CD14-positive monocyte (primary cell): Measurements from ENCODE around the gene IQSEC3. TPM values are rescaled to one million over a fixed set of nuclear protein-coding genes. Genes with fewer than 3 reads are reported as not detected.

Source experiments
- DNase-seq, 3 donors: peaks; one replicate each; pipeline ENCODE4 v3.0.0-alpha.2; 2011 to 2022
- H2AFZ ChIP-seq: 2 replicates; pipeline ENCODE4 v1.6.0; 2012; ENCODE audit warnings: mild to moderate bottlenecking, low read depth, low read length, inconsistent platforms; ENCODE audit not compliant: insufficient read depth, poor library complexity, severe bottlenecking
- H3K27ac ChIP-seq, 2 donors: 1 replicate in 1 of 2; 2 replicates in 1 of 2; pipeline ENCODE4 v1.5.1; 2012 to 2013; ENCODE audit warnings: low read length in 2 of 2, control low read depth in 1 of 2, inconsistent platforms in 1 of 2, low read depth in 1 of 2, mild to moderate bottlenecking in 1 of 2
- H3K27me3 ChIP-seq, 2 donors: one replicate each; pipeline versions ENCODE4 v1.6.0 to v1.6.1; 2011 to 2013; ENCODE audit warnings: low read length in 2 of 2; ENCODE audit not compliant: control insufficient read depth in 2 of 2, insufficient read depth in 2 of 2
- H3K36me3 ChIP-seq, 2 donors: replicated peaks in 1 of 2; 1 replicate in 1 of 2; 2 replicates in 1 of 2; pipeline versions ENCODE4 v1.5.1 to v1.6.1; 2012 to 2013; ENCODE audit warnings: low read length in 2 of 2, control low read depth in 1 of 2, inconsistent platforms in 1 of 2, mild to moderate bottlenecking in 1 of 2; ENCODE audit not compliant: insufficient read depth in 2 of 2, control insufficient read depth in 1 of 2
- H3K4me1 ChIP-seq, 2 donors: 1 replicate in 1 of 2; 2 replicates in 1 of 2; pipeline versions ENCODE4 v1.5.1 to v1.6.1; 2012 to 2013; ENCODE audit warnings: low read length in 2 of 2, control low read depth in 1 of 2, inconsistent platforms in 1 of 2, mild to moderate bottlenecking in 1 of 2, moderate library complexity in 1 of 2; ENCODE audit not compliant: insufficient read depth in 2 of 2, control insufficient read depth in 1 of 2
- H3K4me2 ChIP-seq: replicated peaks from 2 replicates; pipeline ENCODE3; 2012; ENCODE audit warnings: low read length, moderate library complexity, mild to moderate bottlenecking; ENCODE audit not compliant: poor library complexity, severe bottlenecking; ENCODE audit errors: extremely low read depth
- H3K4me3 ChIP-seq, 3 experiments: fragments of 200-600 bp in 1 of 3; sonication (generic) in 1 of 3; replicated peaks in 1 of 3; 1 replicate in 2 of 3; 2 replicates in 1 of 3; pipeline ENCODE4 v1.5.1; 2011 to 2013; ENCODE audit warnings: low read length in 3 of 3, mild to moderate bottlenecking in 3 of 3, control low read depth in 2 of 3, low read depth in 2 of 3, inconsistent platforms in 1 of 3, moderate library complexity in 1 of 3
- H3K79me2 ChIP-seq: 2 replicates; pipeline ENCODE4 v1.6.0; 2012; ENCODE audit warnings: mild to moderate bottlenecking, control low read depth, inconsistent platforms, low read length, moderate library complexity; ENCODE audit not compliant: insufficient read depth
- H3K9ac ChIP-seq: 2 replicates; pipeline ENCODE4 v1.6.0; 2017; ENCODE audit warnings: low read length, mild to moderate bottlenecking; ENCODE audit not compliant: insufficient read depth, poor library complexity, severe bottlenecking
- H3K9me3 ChIP-seq, 2 donors: replicated peaks in 1 of 2; 1 replicate in 1 of 2; 2 replicates in 1 of 2; pipeline versions ENCODE4 v1.5.1 to v1.6.1; 2012 to 2013; ENCODE audit warnings: low read length in 2 of 2, control low read depth in 1 of 2; ENCODE audit not compliant: control insufficient read depth in 1 of 2, insufficient read depth in 1 of 2
- H4K20me1 ChIP-seq: 2 replicates; pipeline ENCODE4 v1.6.0; 2012; ENCODE audit warnings: mild to moderate bottlenecking, low read length, control low read depth, moderate library complexity; ENCODE audit not compliant: insufficient read depth
- H3K27ac Mint-ChIP-seq, 7 donors: one replicate each; pipeline ENCODE4 v1.8.0; 2020; ENCODE audit warnings: mild to moderate bottlenecking in 7 of 7, mixed read lengths in 7 of 7, moderate library complexity in 6 of 7, inconsistent platforms in 2 of 7
- H3K27me3 Mint-ChIP-seq, 3 donors: one replicate each; pipeline ENCODE4 v1.8.0; 2021 to 2022; ENCODE audit warnings: low read depth in 3 of 3, mild to moderate bottlenecking in 3 of 3, mixed read lengths in 3 of 3, moderate library complexity in 3 of 3, inconsistent platforms in 1 of 3
- H3K36me3 Mint-ChIP-seq, 2 donors: one replicate each; pipeline ENCODE4 v1.8.0; 2020; ENCODE audit warnings: mixed read lengths in 2 of 2, inconsistent platforms in 1 of 2, mild to moderate bottlenecking in 1 of 2
- H3K4me1 Mint-ChIP-seq: one replicate; pipeline ENCODE4 v1.8.0; 2020; ENCODE audit warnings: mild to moderate bottlenecking, mixed read lengths
- H3K4me3 Mint-ChIP-seq, 2 donors: one replicate each; pipeline ENCODE4 v1.8.0; 2020; ENCODE audit warnings: mild to moderate bottlenecking in 2 of 2, mixed read lengths in 2 of 2, moderate library complexity in 1 of 2
- H3K9me3 Mint-ChIP-seq, 7 donors: one replicate each; pipeline ENCODE4 v1.8.0; 2020 to 2022; ENCODE audit warnings: mixed read lengths in 7 of 7, mild to moderate bottlenecking in 6 of 7, moderate library complexity in 6 of 7, inconsistent platforms in 2 of 7
- CTCF ChIP-seq: fragments of 200-600 bp; IDR thresholded peaks from one replicate; pipeline ENCODE4 v1.8.0; 2022; ENCODE audit warnings: antibody characterized with exemption, mild to moderate bottlenecking
- WGBS: methylation state at CpG from one replicate; pipeline ENCODE4 v1.1.5; 2013; ENCODE audit warnings: missing lambda C conversion rate; ENCODE audit not compliant: insufficient coverage; 5-methylcytosine and 5-hydroxymethylcytosine counted together
- intact Hi-C, 2 donors: fragments of 100-400 bp; cut with micrococcal nuclease; formaldehyde crosslinking; loops; one replicate each; pipeline versions ENCODE4 v1.15.0 to v1.15.1; 2023
- polyA plus RNA-seq, 3 donors: library from polyadenylated mRNA; depleted of rRNA in 1 of 3; unstranded in 2 of 3; stranded (reverse) in 1 of 3; fragments of 300-500 nt in 2 of 3; fragments of >200 nt in 1 of 3; fragmentation: Illumina TruSeq in 2 of 3; gene quantifications; 1 replicate in 2 of 3; 2 replicates in 1 of 3; pipeline ENCODE4 v1.2.3, GENCODE V29; 2012 to 2021

The IQSEC3 gene
- polyA plus RNA-seq, 3 donors: not detected

GRCh38 chr12:105696-106095, 39.1 kb downstream of the IQSEC3 start:
- Mint-ChIP-seq H3K27ac (no peak overlapping the region), H3K9me3 (peaks cover 0 to 9% (median 4%) of the 10 kb centered on the region in 7 donors), H3K27me3 (peaks cover 3 to 10% (median 10%) of the 10 kb centered on the region in 3 donors), H3K4me3 (no peak overlapping the region), H3K36me3 (no peaks in the 10 kb centered on the region), H3K4me1 (peaks cover 23% of the 10 kb centered on the region)
- no peak for TF ChIP-seq CTCF
- Histone ChIP-seq H3K79me2 (no peaks in the 10 kb centered on the region), H4K20me1 (no peaks in the 10 kb centered on the region), H3K4me2 (no peak overlapping the region), H3K4me1 (peaks cover 5 to 18% of the 10 kb centered on the region in 2 donors), H2AFZ (no peak overlapping the region), H3K9ac (no peak overlapping the region), H3K9me3 (peaks cover 0 to 4% of the 10 kb centered on the region in 2 donors), H3K27me3 (no peaks in the 10 kb centered on the region), H3K4me3 (no peak overlapping the region), H3K27ac (no peak overlapping the region), H3K36me3 (no peaks in the 10 kb centered on the region)
- intact Hi-C loops: loop anchor here in 1 of 2 donors (5.0 kb wide), 1 partner anchor 47 kb away; no protein-coding TSS in a partner anchor
- DNase-seq: no peak
- WGBS: 57% methylated on average over 1 of the region's 4 CpGs

GRCh38 chr12:106118-106591, 39.6 kb downstream of the IQSEC3 start:
- peaks cover 5 to 23% of the 10 kb centered on the region in 2 donors for H3K4me1 ChIP-seq
- H3K36me3 ChIP-seq: no peaks in the 10 kb centered on the region
- Mint-ChIP-seq H3K4me1 (peaks cover 28% of the 10 kb centered on the region), H3K4me3 (no peak overlapping the region), H3K9me3 (peaks cover 0 to 9% (median 4%) of the 10 kb centered on the region in 7 donors), H3K27ac (no peak overlapping the region), H3K27me3 (peaks cover 3 to 10% (median 9%) of the 10 kb centered on the region in 3 donors), H3K36me3 (no peaks in the 10 kb centered on the region)
- H3K27me3 ChIP-seq: no peaks in the 10 kb centered on the region
- H3K9ac ChIP-seq: no peak overlapping the region
- 74% methylated on average over 5 of the region's 5 CpGs for WGBS
- H2AFZ ChIP-seq: no peak overlapping the region
- no peak overlapping the region for H3K4me3 ChIP-seq
- no peak for TF ChIP-seq CTCF
- no peaks in the 10 kb centered on the region for H3K79me2 ChIP-seq
- DNase-seq: no peak
- H3K4me2 ChIP-seq: no peak overlapping the region
- intact Hi-C loops: loop anchor here in 1 of 2 donors (5.0 kb wide), 1 partner anchor 46 kb away; no protein-coding TSS in a partner anchor
- H3K27ac ChIP-seq: no peak overlapping the region
- H4K20me1 ChIP-seq: no peaks in the 10 kb centered on the region
- peaks cover 0 to 4% of the 10 kb centered on the region in 2 donors for H3K9me3 ChIP-seq
